Measurements from ENCODE around the gene NRG3. TPM values are rescaled to one million over a fixed set of nuclear protein-coding genes. Genes with fewer than 3 reads are reported as not detected.

The NRG3 gene
- total and polyA plus RNA-seq, 2 donors (not counting 1 experiment from before 2014, with no cell fraction given) = not detected

GRCh38 chr10:82392533-82392932, 517.5 kb downstream of the NRG3 start:
- Histone ChIP-seq H3K27me3 (ENCODE audit: control insufficient read depth, insufficient read depth, low read length) (no peaks in the 10 kb centered on the region), H2AFZ (ENCODE audit: low read length) (no peak overlapping the region), H3K79me2 (ENCODE audit: control insufficient read depth, insufficient read depth, low read length) (no peaks in the 10 kb centered on the region), H3K36me3 (ENCODE audit: control insufficient read depth, insufficient read depth, low read length) (no peaks in the 10 kb centered on the region), H3K9me3 (ENCODE audit: control insufficient read depth, insufficient read depth, low read depth, low read length) (no peaks in the 10 kb centered on the region), H3K9ac (ENCODE audit: insufficient read depth, low read length) (no peak overlapping the region), H3K4me2 (ENCODE audit: extremely low read depth, insufficient read depth, low read length) (no peak overlapping the region), H3K4me1 (ENCODE audit: control insufficient read depth, extremely low read depth, insufficient read depth, low read length) (no peaks in the 10 kb centered on the region), H4K20me1 (ENCODE audit: control insufficient read depth, extremely low read depth, insufficient read depth, low read length) (no peaks in the 10 kb centered on the region), H3K4me3 (replicated peaks in 1 of 4; ENCODE audit: control extremely low read depth in 1 of 4, insufficient read depth in 1 of 4, low read depth in 3 of 4, low read length in 4 of 4) (no peak overlapping the region), H3K27ac (ENCODE audit: insufficient read depth, low read length) (no peak overlapping the region)
- TF ChIP-seq EZH2 (IDR thresholded peaks at IDR 0.05; ENCODE audit: low read length, missing control alignments) (no peak), CTCF (conservative IDR thresholded peaks at IDR 0.05 in 1 of 2, IDR thresholded peaks at IDR 0.05 in 1 of 2; ENCODE audit: low read depth in 1 of 2, low read length in 2 of 2) (no peak)
- no peak for DNase-seq (ENCODE audit: low read depth in 2 of 2)

GRCh38 chr10:82394122-82394521, 519.1 kb downstream of the NRG3 start:
- H3K4me3 ChIP-seq (replicated peaks in 1 of 4; ENCODE audit: control extremely low read depth in 1 of 4, insufficient read depth in 1 of 4, low read depth in 3 of 4, low read length in 4 of 4) = no peak overlapping the region
- H2AFZ ChIP-seq (ENCODE audit: low read length) = no peak overlapping the region
- no peaks in the 10 kb centered on the region for H3K9me3 ChIP-seq (ENCODE audit: control insufficient read depth, insufficient read depth, low read depth, low read length)
- no peaks in the 10 kb centered on the region for H3K79me2 ChIP-seq (ENCODE audit: control insufficient read depth, insufficient read depth, low read length)
- no peak for DNase-seq (ENCODE audit: low read depth in 2 of 2)
- no peak overlapping the region for H3K9ac ChIP-seq (ENCODE audit: insufficient read depth, low read length)
- no peaks in the 10 kb centered on the region for H4K20me1 ChIP-seq (ENCODE audit: control insufficient read depth, extremely low read depth, insufficient read depth, low read length)
- no peaks in the 10 kb centered on the region for H3K4me1 ChIP-seq (ENCODE audit: control insufficient read depth, extremely low read depth, insufficient read depth, low read length)
- no peaks in the 10 kb centered on the region for H3K27me3 ChIP-seq (ENCODE audit: control insufficient read depth, insufficient read depth, low read length)
- no peak overlapping the region for H3K4me2 ChIP-seq (ENCODE audit: extremely low read depth, insufficient read depth, low read length)
- H3K27ac ChIP-seq (ENCODE audit: insufficient read depth, low read length) = no peak overlapping the region
- no peak for TF ChIP-seq CTCF (conservative IDR thresholded peaks at IDR 0.05 in 1 of 2, IDR thresholded peaks at IDR 0.05 in 1 of 2; ENCODE audit: low read depth in 1 of 2, low read length in 2 of 2)
- no peak for TF ChIP-seq EZH2 (IDR thresholded peaks at IDR 0.05; ENCODE audit: low read length, missing control alignments)
- H3K36me3 ChIP-seq (ENCODE audit: control insufficient read depth, insufficient read depth, low read length) = no peaks in the 10 kb centered on the region

GRCh38 chr10:82394987-82395386, 520.0 kb downstream of the NRG3 start:
- Histone ChIP-seq H3K9ac (ENCODE audit: insufficient read depth, low read length) (no peak overlapping the region), H3K4me1 (ENCODE audit: control insufficient read depth, extremely low read depth, insufficient read depth, low read length) (no peaks in the 10 kb centered on the region), H3K79me2 (ENCODE audit: control insufficient read depth, insufficient read depth, low read length) (no peaks in the 10 kb centered on the region), H2AFZ (ENCODE audit: low read length) (no peak overlapping the region), H3K27ac (ENCODE audit: insufficient read depth, low read length) (no peak overlapping the region), H3K27me3 (ENCODE audit: control insufficient read depth, insufficient read depth, low read length) (no peaks in the 10 kb centered on the region), H3K4me2 (ENCODE audit: extremely low read depth, insufficient read depth, low read length) (no peak overlapping the region), H3K4me3 (replicated peaks in 1 of 4; ENCODE audit: control extremely low read depth in 1 of 4, insufficient read depth in 1 of 4, low read depth in 3 of 4, low read length in 4 of 4) (no peak overlapping the region), H3K36me3 (ENCODE audit: control insufficient read depth, insufficient read depth, low read length) (no peaks in the 10 kb centered on the region), H4K20me1 (ENCODE audit: control insufficient read depth, extremely low read depth, insufficient read depth, low read length) (no peaks in the 10 kb centered on the region), H3K9me3 (ENCODE audit: control insufficient read depth, insufficient read depth, low read depth, low read length) (no peaks in the 10 kb centered on the region)
- no peak for DNase-seq (ENCODE audit: low read depth in 2 of 2)
- TF ChIP-seq CTCF (conservative IDR thresholded peaks at IDR 0.05 in 1 of 2, IDR thresholded peaks at IDR 0.05 in 1 of 2; ENCODE audit: low read depth in 1 of 2, low read length in 2 of 2) (no peak), EZH2 (IDR thresholded peaks at IDR 0.05; ENCODE audit: low read length, missing control alignments) (no peak)

Measured in fibroblast of lung (primary cell).